Gastrocnemius medialis (tissue), 4 donors: ENCODE data around the gene PTH2.

Experiments
- POLR2A ChIP-seq, 2 donors: fragments of 450-650 bp; IDR thresholded peaks; one replicate each; pipeline ENCODE4 v1.6.1; 2017; ENCODE audit warnings: antibody characterized with exemption in 2 of 2, mild to moderate bottlenecking in 2 of 2, moderate library complexity in 2 of 2
- TF ChIP-seq, protein P1 (sequence below), 5 experiments: fragments of 450-650 bp in 3 of 5; fragments of 200-600 bp in 2 of 5; sonication (generic) in 2 of 5; IDR thresholded peaks in 4 of 5; conservative IDR thresholded peaks in 1 of 5; 1 replicate in 4 of 5; 2 replicates in 1 of 5; pipeline ENCODE4 v1.5.1; 2016 to 2019; ENCODE audit warnings: antibody characterized with exemption in 5 of 5, mild to moderate bottlenecking in 3 of 5, moderate library complexity in 3 of 5

DNA sequence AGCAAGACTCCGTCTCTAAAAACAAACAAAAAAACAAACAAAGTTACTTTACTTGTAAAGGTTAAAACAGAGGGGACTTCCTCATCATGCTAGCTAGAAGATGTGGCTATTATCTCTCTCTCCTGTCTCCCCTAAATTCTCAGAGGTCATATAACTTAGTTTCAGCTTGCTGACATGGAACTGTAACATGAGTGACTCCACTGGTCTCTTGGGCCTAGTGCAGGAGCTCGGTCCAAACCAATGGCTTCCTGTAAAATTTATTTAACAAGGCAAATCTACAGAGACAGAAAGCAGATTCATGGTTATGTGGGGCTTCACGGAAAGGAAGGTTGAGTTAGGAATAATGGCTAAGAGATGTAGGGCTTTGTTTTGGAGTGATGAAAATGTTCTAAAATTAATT, 44.7 kb downstream of the PTH2 start:
- TF ChIP-seq, protein P1, sequence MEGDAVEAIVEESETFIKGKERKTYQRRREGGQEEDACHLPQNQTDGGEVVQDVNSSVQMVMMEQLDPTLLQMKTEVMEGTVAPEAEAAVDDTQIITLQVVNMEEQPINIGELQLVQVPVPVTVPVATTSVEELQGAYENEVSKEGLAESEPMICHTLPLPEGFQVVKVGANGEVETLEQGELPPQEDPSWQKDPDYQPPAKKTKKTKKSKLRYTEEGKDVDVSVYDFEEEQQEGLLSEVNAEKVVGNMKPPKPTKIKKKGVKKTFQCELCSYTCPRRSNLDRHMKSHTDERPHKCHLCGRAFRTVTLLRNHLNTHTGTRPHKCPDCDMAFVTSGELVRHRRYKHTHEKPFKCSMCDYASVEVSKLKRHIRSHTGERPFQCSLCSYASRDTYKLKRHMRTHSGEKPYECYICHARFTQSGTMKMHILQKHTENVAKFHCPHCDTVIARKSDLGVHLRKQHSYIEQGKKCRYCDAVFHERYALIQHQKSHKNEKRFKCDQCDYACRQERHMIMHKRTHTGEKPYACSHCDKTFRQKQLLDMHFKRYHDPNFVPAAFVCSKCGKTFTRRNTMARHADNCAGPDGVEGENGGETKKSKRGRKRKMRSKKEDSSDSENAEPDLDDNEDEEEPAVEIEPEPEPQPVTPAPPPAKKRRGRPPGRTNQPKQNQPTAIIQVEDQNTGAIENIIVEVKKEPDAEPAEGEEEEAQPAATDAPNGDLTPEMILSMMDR (IDR thresholded peaks at IDR 0.05 in 4 of 5, conservative IDR thresholded peaks at IDR 0.05 in 1 of 5), result no peak
- TF ChIP-seq POLR2A (IDR thresholded peaks at IDR 0.05), result no peak
